HG03139 (cell line): ENCODE measurements around the gene MYCBP.
"Not testable (repeated sequence)": the region's sequence is repeated elsewhere in the genome, so short reads cannot be mapped to it uniquely, and the experiment has no call there.

ENCODE experiments used
- ATAC-seq: cut with Tn5 transposase; IDR thresholded peaks from one replicate; pipeline ENCODE4 v1.9.1; 2021; ENCODE audit not compliant: unreplicated experiment

MYCBP gene, protein sequence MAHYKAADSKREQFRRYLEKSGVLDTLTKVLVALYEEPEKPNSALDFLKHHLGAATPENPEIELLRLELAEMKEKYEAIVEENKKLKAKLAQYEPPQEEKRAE

GRCh38 chr1:38873027-38873969 is at the start of gene MYCBP:
MYCBP (minus strand) TSS chr1:38873348; CDS start chr1:38873305, 43 bp downstream.
- peak; percentile 98 for ATAC-seq

DNA sequence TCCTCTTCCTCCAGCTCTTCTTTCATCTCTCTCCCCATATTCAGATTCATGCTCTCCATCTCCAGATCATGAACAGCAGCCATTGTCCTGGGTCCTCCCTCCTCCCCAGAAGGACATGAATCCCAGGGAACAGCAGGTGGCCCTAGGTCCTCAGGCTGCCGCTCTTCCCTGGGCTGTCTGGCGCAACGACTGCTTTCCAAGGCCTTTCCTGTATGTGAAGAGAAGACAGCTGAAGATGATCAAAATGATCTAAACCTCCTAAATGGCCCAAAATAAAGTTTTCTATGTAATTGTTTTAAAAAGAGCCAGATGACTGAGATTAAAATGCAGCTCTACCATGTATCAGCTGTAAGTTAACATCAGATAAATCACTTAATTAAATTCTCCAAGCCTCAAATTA is 46.0 kb upstream of the MYCBP start:
- no peak for ATAC-seq

DNA sequence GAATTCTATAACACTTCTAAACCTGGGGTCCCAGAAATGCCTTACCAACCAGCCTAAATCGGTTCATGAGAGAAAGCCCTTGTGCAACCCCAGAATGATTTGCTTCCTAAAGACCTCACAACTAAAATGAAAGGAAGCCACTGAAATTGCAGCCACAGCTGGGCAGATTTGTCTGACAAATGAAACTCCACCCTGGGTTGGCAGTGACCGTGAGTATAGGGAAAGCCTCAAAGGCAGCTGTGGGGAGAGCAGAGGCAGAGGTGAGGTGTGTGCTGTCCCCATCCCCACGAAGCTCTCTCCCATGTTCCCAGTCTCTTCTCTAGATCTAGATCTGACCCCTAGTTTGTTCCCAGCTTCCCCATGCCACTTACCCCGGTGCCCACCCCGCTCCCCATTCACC is 45.4 kb upstream of the MYCBP start:
- ATAC-seq = no peak

DNA sequence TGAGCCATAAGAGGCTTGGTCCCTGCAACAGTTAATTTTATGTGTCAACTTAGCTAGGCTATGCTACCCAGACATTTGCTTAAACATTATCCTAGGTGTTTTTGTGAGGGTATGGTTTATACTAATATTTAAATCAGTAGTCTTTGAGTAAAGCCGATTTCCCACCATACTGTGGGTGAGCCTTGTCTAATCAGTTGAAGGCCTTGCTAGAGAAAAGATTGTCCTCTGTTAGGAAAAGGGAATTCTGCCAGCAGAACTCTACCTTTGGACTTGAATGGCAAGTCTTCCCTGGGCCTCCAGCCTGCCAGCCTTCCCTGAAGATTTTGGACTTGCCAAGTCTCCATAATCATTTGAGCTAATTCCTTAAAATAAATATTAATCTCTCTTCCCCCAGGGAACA is 44.6 kb upstream of the MYCBP start:
- ATAC-seq = no peak

DNA sequence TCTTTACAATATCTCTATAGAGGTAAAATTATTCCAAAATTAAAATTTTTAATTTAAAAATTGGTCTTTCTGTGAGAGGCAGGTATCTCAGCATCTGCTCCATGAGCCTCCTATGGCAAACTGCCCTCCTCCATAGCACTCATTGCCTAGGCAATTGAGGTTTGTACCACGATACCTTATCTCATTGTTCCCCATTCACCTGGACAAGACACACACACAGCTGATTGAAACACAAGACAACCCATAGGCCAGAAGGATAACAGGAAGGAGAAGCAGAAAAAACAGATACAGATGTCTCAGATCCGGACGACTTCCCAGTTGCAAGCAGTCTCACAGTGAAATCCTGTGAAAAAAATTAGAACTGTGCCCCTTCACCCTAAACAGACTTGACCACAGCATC is 44.2 kb upstream of the MYCBP start:
- no peak for ATAC-seq

DNA sequence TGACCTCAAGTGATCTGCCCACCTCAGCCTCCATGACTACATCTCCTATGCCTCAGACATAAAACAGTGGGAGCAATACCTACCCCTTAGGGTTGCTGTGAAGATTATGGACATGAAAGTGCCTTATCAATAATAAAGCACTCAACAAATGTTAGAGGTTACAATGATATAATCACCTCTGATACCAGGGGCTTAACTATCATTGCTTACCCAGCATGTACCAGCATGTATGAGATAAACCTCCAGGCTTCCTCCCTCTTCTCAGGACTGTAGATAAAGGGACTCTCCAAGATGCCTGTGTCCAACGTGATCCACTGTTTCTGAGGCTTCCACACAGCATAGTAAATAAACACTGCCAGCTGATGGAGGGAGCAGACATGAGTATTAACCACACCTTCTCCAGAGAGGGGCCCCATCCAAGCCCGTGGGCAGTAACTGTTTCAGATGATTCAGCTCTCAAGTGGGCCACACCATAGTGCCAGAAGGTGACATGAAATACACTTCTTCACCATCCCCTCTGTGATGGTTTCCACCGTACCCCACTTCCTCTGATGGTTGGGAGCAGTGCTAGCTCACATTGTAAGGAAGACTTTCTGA is 42.3 kb upstream of the MYCBP start:
- ATAC-seq = no peak

GRCh38 chr1:38914908-38915307 is 41.8 kb upstream of the MYCBP start:
- ATAC-seq = not testable (repeated sequence)

GRCh38 chr1:38908821-38909220 is 35.7 kb upstream of the MYCBP start:
- ATAC-seq = no peak

DNA sequence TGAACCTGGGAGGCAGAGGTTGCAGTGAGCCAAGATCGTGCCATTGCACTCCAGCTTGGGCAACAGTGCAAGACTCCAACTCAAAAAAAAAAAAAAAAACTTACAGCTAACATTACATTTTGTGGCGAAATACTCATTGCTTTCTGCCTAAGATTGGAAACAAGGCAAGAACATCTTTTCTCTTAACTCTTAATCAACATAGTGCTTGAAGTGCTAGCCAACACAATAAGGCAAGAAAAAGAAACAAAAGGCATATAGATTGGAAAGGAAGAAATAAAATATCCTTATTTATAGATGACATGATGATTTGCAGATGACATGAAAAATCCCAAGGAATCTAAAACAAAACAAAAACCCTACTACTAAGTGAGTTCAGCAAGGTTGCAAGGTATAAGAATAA is 32.8 kb upstream of the MYCBP start:
- no peak for ATAC-seq

DNA sequence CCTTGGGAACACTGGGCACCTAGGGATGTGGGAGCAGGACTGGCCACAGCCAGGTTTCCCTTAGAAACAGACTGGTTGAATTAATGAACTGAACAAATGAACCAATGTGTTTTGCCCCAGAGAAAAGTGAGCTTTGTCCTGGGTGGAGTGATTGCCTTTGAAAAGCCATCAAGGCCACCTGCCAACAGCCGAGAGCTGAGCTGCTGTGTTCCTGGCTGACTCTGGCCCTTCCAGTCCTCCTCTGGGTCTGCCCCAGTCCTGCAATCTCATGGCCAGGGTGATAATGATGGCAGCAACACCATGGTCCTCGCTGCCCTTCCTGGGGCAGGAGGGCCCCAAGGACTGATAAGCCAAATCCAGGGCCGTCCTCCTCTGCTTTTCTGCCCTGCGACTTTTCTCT is 26.4 kb upstream of the MYCBP start:
- ATAC-seq = no peak

DNA sequence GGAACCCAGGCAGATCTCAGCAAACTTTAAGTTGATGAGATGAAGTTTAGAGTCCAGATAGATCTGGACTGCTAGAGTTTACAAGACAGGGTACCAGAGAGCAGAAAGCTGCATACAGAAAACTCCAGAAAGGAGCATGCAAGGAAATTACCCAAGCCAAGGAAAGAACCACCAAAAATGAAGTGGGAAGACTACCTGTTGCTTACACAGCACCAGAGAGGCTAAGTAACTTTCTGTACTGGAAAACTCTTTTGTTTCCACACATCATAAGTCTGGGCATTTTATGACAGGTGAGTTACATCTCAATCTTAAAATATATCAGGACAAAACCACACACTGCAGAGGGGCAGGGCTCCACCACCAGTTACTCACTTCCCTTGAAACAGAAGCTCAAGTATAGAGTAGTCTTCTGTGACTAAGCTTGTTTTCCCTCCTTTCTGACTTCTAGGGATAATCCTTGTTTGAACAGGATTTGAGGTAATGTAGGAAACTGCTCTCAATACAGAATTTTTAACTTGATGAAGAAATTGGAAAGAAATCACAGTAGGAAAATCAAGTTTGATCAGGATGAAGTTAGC is 25.6 kb upstream of the MYCBP start:
- no peak for ATAC-seq

- ATAC-seq = no peak
These were observed 23.0 kb upstream of the MYCBP start for GRCh38 chr1:38896169-38896568.

DNA sequence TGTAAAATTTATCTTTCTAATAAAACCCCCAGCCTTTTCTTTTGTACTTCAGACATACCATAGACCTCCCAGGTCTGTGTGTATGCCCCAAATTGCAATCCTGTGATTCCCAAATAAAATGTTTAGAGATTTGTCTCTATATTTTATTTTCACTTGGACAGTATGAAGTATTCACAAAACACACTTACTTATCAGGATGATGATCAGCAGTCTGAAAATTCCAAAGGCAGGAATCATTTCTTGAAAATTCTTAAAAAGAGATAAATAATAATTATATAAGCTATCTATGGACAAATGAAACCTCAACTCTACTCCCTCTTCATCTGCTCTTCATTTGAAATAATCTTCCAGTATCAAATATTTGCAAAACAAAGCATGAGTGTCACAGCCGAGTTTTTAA is 19.8 kb upstream of the MYCBP start:
- no peak for ATAC-seq

DNA sequence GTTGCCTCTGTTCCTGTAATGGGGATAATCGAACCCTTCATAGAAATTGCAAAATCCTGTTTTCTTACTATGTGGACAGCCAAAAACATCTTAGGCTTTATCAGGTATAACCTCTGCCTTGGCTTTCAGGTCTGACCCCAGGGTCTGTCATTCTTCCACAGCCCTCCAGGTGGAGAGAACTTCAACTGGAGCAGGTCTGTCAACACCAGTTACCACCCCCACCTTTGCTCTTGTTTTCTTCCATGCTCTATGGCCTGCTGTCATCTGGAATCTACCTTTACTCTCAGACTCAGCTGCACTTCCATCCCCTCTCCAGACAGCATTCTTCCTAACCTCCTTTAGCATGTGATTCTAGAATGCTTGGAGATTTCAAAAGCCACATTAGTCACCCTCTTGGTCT is 18.6 kb upstream of the MYCBP start:
- ATAC-seq = no peak

- no peak for ATAC-seq
These were observed 16.4 kb upstream of the MYCBP start for GRCh38 chr1:38889589-38889988.

- ATAC-seq = no peak
These were observed 15.5 kb upstream of the MYCBP start for GRCh38 chr1:38888423-38889333.

- no peak for ATAC-seq
These were observed 11.9 kb upstream of the MYCBP start for GRCh38 chr1:38885092-38885491.

- ATAC-seq = no peak
These were observed 8.3 kb upstream of the MYCBP start, which contains the start of gene GJA9 for GRCh38 chr1:38881487-38881886. GJA9 (minus strand) TSS chr1:38881587; CDS start chr1:38876098, 5,489 bp downstream.

DNA sequence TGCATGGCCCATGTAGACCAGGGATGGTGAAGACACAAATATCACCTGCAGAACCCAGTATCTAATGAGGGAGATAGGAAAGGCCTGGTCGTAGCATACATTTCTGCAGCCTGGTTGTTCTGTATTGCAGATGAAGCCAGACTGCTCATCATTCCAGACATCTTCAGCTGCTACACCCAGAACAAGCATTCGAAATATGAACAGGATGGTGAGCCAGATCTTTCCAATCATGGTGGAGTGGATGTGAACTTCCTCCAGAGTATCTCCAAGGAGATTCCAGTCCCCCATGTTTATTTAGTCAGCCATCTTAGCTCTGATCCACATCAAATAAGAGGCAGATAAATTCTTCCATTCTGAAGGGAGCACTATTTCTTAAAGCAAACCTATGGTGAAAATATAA is 2.7 kb upstream of the MYCBP start:
- no peak for ATAC-seq

DNA sequence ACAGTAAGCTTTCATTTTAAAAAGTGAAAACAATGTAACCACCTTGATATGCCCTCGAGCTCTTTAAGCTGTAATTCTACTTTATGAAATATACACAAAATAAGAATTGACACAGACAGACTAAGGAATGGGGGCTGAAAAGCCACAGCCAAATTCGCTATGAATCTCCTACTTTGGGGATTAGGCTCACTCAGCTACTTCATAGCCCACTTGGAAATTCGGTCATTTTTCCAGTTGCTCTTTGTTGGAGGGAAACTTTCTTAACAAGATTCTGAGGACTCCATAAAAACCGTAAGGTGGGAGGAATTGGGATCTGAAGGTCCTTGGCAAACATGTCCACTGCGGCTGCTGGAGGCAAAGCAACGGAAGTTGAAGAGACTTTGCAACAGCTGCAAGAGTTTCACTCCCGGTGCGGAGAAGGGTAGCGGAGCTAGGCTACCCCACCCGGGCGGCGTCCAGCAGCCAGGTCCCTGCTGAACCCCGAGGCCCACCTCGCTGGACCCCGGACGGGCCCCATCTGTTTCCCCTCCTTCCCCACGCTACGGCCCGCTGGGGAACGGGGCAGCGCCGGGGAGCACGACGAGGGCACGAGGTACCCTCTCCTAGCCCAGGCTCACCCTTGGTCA is 634 bp downstream of the MYCBP start:
- ATAC-seq = peak; percentile 12
